NCI-H748 (cell line): ENCODE measurements around the gene NBL1.

Experiments
- DNase-seq: peaks from one replicate; lab custom pipeline; 2025; ENCODE audit not compliant: unreplicated experiment; lab: John Stamatoyannopoulos, UW

The NBL1 gene

DNA sequence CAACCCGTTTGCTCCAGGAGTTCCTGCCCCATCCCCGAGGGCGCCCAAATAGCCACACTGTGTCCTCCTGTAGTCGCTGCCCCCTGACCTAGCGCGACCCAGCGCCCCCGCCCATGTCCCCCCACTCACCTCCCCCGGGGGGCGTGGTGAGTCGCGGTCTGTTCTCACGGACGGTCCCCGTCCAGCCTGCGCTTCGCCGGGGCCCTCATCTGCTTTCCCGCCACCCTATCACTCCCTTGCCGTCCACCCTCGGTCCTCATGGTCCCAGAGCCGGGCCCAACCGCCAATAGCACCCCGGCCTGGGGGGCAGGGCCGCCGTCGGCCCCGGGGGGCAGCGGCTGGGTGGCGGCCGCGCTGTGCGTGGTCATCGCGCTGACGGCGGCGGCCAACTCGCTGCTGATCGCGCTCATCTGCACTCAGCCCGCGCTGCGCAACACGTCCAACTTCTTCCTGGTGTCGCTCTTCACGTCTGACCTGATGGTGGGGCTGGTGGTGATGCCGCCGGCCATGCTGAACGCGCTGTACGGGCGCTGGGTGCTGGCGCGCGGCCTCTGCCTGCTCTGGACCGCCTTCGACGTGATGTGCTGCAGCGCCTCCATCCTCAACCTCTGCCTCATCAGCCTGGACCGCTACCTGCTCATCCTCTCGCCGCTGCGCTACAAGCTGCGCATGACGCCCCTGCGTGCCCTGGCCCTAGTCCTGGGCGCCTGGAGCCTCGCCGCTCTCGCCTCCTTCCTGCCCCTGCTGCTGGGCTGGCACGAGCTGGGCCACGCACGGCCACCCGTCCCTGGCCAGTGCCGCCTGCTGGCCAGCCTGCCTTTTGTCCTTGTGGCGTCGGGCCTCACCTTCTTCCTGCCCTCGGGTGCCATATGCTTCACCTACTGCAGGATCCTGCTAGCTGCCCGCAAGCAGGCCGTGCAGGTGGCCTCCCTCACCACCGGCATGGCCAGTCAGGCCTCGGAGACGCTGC, 21.7 kb downstream of the NBL1 start:
- DNase-seq, result no peak

GRCh38 chr1:19668888-19669287, 24.8 kb downstream of the NBL1 start:
- no peak for DNase-seq

DNA sequence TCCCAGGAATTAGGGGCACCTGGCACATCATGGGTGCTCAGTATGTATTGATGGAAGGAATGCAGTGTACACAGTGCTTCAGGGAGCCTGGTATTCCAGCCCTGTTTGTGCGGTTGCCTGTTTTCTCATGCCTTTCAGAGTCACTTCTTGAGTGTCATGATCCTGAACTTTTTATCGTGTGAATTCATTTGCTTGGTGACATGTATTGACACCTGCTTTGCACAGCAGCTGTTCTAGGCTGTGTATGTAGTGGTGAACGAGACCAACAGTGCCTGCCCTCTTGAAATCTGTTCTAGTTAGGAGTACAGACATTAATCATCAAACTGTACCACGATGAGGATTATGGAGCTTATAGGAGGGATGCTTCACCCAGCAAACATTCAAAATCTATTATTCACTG, 26.7 kb downstream of the NBL1 start:
- DNase-seq, result no peak

- no peak for DNase-seq
These were observed 28.1 kb downstream of the NBL1 start for GRCh38 chr1:19672237-19672636.

GRCh38 chr1:19675797-19676196, 31.7 kb downstream of the NBL1 start:
- no peak for DNase-seq

GRCh38 chr1:19676438-19676922, 32.4 kb downstream of the NBL1 start:
- DNase-seq, result no peak

DNA sequence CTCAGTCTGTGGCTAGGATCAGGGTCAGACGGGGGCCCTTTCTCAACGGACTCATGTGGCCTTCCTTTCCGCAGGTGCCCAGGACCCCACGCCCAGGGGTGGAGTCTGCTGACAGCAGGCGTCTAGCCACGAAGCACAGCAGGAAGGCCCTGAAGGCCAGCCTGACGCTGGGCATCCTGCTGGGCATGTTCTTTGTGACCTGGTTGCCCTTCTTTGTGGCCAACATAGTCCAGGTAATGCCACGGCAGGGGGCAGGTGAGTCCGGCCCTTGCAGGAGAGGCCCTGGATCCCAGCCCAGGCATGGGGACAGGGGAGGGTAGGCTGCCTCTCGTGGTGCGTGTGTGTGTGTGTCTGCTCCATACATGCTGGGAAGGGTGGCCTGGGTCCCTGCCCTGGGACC, 34.4 kb downstream of the NBL1 start:
- no peak for DNase-seq

DNA sequence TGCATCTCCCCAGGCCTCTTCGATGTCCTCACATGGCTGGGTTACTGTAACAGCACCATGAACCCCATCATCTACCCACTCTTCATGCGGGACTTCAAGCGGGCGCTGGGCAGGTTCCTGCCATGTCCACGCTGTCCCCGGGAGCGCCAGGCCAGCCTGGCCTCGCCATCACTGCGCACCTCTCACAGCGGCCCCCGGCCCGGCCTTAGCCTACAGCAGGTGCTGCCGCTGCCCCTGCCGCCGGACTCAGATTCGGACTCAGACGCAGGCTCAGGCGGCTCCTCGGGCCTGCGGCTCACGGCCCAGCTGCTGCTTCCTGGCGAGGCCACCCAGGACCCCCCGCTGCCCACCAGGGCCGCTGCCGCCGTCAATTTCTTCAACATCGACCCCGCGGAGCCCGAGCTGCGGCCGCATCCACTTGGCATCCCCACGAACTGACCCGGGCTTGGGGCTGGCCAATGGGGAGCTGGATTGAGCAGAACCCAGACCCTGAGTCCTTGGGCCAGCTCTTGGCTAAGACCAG, 34.9 kb downstream of the NBL1 start:
- no peak for DNase-seq

DNA sequence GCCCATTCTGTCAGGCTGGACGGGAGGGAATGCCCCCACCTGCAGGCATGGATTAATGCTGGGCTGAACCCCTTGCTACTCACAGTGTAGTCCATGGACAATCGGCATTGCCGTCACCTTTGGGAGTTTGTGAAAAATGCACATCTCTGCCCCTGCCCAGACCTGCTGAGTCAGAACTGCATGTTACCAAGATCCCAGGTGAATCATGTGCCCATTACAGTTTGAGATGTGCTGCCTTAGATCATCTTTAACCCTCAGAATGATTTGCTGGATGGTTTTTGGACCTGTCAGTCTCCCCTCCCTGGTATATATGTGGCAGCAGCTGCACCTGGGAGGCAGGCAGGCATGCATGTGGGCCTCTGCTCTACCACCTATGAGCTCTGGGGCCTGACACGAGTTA, 35.6 kb downstream of the NBL1 start:
- no peak for DNase-seq

DNA sequence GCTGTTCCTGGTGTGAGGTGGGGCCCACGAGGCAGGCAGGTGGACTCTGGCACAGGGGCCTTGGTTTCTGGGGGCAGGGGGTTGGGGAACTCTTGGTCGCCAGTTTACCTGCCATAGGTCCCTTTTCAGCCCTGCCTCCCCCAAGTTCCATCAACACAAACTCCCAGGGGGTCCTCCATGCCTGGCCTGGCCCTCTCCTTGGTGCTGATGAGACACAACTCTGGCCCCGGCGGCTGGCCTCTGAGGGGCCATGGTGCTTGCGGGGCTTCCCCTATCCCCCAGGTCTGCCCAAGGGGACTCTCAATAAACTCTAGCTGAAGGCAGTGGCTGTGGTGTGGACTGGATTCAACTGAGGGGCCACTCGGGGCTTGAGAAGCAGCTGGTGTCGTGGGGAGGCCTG, 36.5 kb downstream of the NBL1 start:
- no peak for DNase-seq

DNA sequence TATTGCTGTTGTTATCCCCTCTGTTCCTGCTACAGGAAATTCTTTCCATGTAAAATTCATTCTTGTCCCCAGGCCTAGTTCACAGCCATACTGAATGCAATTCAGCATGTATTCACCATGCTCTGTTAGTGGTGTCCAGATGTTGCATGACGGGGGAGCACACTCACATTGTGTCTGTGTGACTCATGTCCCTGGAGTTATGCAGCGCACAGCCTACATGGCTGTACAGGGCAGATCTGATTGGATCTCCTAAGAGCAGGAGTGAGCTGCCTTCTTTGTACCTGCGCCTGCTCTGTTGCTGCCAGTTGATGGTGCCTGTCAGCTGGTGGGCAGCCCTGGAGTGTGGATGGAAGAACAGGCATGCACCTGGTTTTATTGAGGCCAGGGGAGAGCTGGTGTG, 38.1 kb downstream of the NBL1 start:
- no peak for DNase-seq

GRCh38 chr1:19682901-19683300, 38.8 kb downstream of the NBL1 start:
- no peak for DNase-seq

GRCh38 chr1:19683351-19683750, 39.2 kb downstream of the NBL1 start:
- DNase-seq, result no peak

DNA sequence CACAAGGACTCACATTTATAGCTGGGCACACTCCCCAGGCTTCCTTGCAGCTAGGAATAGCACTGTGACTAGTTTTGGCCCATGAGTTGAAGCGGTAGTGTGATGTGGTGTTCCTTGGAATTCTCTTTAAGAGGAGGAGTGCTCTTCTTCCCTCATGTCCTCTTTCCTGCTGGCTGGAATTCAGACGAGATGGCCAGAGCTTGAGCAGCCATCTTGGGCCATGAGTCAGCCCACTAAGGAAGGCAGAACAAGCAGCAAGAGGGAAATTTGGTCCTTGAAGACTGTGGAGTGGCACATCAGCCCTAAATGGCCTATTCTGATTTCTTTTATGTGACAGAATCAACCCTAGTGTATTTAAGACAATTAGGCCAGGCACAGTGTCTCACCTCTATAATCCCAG, 40.6 kb downstream of the NBL1 start:
- DNase-seq, result no peak

DNA sequence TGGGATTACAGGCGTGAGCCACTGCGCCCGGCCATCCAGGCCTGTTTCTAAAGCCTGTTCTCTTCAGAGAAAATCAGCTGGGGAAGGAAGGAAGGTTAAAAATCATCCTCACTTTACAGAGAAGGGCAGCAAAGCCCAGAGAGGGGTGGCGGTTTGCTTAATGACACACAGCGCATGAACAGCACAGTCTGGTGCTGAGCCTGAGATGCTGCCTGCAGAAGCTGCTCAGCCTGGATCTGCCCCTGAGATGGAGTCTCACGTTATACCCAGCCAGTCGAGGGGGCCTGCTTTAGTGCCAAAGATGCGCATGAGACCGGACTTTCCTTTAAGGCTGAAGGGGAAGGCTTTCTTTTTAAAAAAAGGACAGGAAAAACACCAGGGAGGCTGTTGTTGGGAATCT, 41.9 kb downstream of the NBL1 start:
- no peak for DNase-seq

GRCh38 chr1:19687414-19687813, 43.3 kb downstream of the NBL1 start:
- DNase-seq, result no peak

DNA sequence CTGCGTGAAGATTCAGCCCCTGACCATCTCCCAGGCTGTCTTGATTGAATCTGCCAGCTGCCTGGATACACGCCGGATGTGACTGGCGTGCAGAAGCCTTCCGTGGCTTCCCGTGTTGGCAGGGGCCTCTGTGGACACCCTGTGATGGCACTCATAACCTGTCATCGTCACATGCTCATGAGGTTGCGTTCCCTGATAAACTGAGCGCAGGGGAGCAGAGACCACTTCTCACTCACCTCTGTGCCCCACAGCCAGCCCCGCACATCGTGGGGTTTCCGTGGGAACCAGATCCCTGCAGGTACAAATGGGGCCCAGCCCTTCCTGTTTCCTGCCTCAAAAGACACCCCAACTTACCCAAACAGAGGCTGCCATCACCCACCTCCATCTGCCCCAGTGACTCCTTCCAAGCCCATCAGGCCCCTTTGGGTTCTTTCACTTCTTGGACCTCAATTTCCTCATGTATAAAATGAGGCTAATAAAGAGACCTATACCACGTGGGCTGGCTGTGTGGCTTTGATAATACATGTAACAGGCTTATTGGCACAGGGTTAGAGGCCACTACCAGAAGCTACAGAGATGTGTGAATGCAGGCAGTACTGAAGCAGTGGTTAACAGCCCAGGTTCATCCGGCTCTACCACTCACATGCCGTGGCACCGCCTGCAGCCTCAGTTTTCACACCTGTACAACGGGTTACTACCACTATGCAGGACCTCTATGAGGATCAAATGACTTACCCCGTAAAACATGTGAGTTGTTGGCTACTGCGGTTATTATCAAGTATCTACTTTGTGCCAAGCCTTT, 44.1 kb downstream of the NBL1 start:
- no peak for DNase-seq

- DNase-seq, result peak; percentile 54
These were observed 45.1 kb downstream of the NBL1 start for GRCh38 chr1:19689085-19689757.

DNA sequence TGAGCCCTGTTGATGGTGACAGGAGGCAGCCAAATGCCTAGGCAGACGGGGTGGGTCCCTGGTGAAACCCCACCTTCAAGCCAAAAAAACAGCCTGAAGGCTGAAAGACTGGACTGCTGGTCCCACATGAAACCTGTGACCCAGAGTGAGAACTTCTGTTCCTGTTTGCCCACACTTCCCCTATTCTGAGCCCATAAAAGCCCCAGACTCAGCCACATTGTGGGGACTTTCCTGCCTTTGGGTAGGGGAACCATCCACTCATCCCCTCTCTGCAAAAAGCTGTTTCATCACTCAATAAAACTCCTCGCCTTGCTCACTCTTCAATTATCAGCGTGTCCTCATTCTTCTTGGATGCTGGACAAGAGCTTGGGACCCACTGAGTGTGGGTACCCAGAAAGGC, 45.7 kb downstream of the NBL1 start:
- no peak for DNase-seq

- no peak for DNase-seq
These were observed 46.2 kb downstream of the NBL1 start for GRCh38 chr1:19690342-19690741.

- DNase-seq, result no peak
These were observed 50.2 kb downstream of the NBL1 start for GRCh38 chr1:19694298-19694697.
